Measurements from ENCODE around the gene ADH6. TPM values are rescaled to one million over a fixed set of nuclear protein-coding genes. Genes with fewer than 3 reads are reported as not detected.
A peak's percentile ranks its signal among the peaks of the same experiment; 100 is the strongest.

ADH6 gene
- total RNA-seq, 6 experiments from 2014 or later, result not detected

DNA sequence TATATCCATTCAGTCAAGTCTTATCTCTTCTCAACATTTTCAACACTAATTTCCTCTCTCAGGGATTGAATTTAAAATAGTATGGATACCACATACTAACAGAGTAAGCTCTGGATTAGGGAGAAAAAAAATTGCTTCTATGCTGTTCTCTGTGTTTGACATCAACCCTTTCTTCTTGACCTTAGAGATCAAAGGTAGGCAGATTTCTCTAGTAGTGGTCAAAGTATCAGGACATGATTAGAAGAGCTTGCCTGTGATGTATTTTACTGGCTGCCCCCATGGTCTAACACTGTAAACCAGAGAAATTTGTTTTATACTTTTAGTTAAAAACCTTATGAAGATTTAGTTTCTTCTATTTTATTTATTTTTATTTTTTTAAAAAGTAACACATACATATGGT, 8.3 kb downstream of the ADH6 start:
- H3K36me3 Mint-ChIP-seq (ENCODE audit: low read depth), result no peaks in the 10 kb centered on the region
- TF ChIP-seq, protein P1, sequence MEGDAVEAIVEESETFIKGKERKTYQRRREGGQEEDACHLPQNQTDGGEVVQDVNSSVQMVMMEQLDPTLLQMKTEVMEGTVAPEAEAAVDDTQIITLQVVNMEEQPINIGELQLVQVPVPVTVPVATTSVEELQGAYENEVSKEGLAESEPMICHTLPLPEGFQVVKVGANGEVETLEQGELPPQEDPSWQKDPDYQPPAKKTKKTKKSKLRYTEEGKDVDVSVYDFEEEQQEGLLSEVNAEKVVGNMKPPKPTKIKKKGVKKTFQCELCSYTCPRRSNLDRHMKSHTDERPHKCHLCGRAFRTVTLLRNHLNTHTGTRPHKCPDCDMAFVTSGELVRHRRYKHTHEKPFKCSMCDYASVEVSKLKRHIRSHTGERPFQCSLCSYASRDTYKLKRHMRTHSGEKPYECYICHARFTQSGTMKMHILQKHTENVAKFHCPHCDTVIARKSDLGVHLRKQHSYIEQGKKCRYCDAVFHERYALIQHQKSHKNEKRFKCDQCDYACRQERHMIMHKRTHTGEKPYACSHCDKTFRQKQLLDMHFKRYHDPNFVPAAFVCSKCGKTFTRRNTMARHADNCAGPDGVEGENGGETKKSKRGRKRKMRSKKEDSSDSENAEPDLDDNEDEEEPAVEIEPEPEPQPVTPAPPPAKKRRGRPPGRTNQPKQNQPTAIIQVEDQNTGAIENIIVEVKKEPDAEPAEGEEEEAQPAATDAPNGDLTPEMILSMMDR (IDR thresholded peaks at IDR 0.05), result no peak
- H3K4me3 Mint-ChIP-seq, result no peak overlapping the region
- H3K27me3 Mint-ChIP-seq (ENCODE audit: insufficient read depth), result no peaks in the 10 kb centered on the region; the same call in 1 of the 2 replicates
- peaks cover 7% of the 10 kb centered on the region; the same call in 1 of the 2 replicates for H3K4me1 Mint-ChIP-seq (ENCODE audit: low read depth)
- H3K9me3 Mint-ChIP-seq, result no peaks in the 10 kb centered on the region
- no peak overlapping the region for H3K27ac Mint-ChIP-seq
- DNase-seq, result no peak

DNA sequence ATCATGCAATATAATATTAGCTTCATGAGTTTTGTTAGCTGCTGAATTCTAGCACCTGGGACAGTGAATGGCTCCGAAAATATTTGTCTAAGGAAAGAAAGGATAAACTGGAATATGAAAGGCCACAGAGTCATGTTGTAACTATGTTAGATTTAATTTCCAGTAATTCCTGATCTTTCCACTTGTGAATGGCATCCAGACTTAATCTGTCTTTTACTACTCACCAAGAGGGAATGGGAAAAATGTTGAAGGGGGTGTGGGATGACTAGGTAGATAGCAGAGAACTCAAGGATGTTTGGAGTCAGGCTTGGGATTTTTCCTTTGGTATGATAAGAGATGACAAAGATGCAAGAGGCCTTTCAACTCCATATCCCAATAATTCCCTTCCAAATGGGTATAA, 9.4 kb downstream of the ADH6 start:
- no peak overlapping the region for H3K27ac Mint-ChIP-seq
- H3K36me3 Mint-ChIP-seq (ENCODE audit: low read depth), result no peaks in the 10 kb centered on the region
- peak; percentile 1 for DNase-seq
- TF ChIP-seq, protein P1 (IDR thresholded peaks at IDR 0.05), result no peak
- H3K4me1 Mint-ChIP-seq (ENCODE audit: low read depth), result peaks cover 7% of the 10 kb centered on the region; the same call in 1 of the 2 replicates
- no peaks in the 10 kb centered on the region for H3K27me3 Mint-ChIP-seq (ENCODE audit: insufficient read depth)
- H3K4me3 Mint-ChIP-seq, result no peak overlapping the region
- no peaks in the 10 kb centered on the region for H3K9me3 Mint-ChIP-seq

DNA sequence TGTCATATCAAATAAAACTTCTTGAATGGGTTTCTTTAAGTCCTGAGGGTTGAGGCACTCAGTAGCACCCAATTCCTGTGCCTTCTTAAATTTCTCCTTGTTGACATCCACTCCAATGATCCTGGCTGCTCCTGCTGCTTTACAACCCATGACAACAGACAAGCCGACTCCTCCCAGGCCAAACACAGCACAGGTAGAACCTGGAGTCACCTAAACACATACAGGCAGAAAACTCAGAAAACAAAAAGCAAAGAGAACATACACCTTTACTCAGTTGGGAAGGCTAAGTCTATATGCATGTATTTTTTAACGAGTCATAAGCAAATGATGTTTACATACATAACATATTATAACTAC, 10.3 kb downstream of the ADH6 start:
- Mint-ChIP-seq H3K9me3 (no peaks in the 10 kb centered on the region), H3K27ac (no peak overlapping the region), H3K4me1 (ENCODE audit: low read depth) (peaks cover 7% of the 10 kb centered on the region; the same call in 1 of the 2 replicates), H3K4me3 (no peak overlapping the region), H3K36me3 (ENCODE audit: low read depth) (no peaks in the 10 kb centered on the region), H3K27me3 (ENCODE audit: insufficient read depth) (no peaks in the 10 kb centered on the region)
- TF ChIP-seq, protein P1 (IDR thresholded peaks at IDR 0.05), result no peak
- no peak for DNase-seq

DNA sequence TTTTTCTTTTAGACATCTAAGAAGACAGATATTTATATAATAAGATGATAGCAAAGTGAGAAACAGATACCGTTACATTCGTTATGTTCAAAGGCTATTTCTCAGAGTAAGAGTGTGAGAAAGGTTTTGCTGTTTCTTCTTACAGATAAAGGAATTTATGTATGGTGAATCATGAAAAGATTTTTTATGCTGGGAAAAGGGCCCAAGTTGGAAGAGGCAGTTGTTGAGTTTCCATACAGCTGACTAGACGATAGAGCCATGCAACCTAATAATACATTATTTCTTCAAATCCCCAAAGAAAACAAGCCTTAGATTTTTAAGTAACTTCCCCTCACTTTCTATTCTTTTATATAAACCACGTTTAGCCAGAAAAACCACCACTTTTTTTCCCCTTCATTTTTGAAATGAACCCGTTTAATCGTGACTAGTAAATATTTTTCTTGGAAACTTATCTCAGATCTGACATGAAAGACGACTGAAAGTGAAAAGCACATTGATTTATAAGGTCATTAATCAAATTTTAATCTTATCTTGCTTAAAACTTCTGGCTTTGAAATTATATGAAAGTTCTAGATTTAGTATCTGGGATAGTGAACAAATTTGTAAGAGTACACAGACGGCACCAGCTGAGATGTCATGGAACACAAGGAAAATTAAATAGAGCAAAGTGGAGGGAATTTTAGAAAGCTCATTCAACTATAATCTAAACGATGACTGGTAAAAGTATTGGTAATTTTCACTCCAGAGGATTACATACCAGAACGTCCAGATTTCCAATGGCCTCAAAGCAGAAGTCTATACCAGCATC, 10.9 kb downstream of the ADH6 start:
- no peak for DNase-seq
- H3K4me3 Mint-ChIP-seq, result no peak overlapping the region
- H3K9me3 Mint-ChIP-seq, result no peaks in the 10 kb centered on the region
- TF ChIP-seq, protein P1 (IDR thresholded peaks at IDR 0.05), result no peak
- H3K4me1 Mint-ChIP-seq (ENCODE audit: low read depth), result peaks cover 7% of the 10 kb centered on the region; the same call in 1 of the 2 replicates
- no peaks in the 10 kb centered on the region for H3K27me3 Mint-ChIP-seq (ENCODE audit: insufficient read depth)
- H3K27ac Mint-ChIP-seq, result no peak overlapping the region
- H3K36me3 Mint-ChIP-seq (ENCODE audit: low read depth), result no peaks in the 10 kb centered on the region

DNA sequence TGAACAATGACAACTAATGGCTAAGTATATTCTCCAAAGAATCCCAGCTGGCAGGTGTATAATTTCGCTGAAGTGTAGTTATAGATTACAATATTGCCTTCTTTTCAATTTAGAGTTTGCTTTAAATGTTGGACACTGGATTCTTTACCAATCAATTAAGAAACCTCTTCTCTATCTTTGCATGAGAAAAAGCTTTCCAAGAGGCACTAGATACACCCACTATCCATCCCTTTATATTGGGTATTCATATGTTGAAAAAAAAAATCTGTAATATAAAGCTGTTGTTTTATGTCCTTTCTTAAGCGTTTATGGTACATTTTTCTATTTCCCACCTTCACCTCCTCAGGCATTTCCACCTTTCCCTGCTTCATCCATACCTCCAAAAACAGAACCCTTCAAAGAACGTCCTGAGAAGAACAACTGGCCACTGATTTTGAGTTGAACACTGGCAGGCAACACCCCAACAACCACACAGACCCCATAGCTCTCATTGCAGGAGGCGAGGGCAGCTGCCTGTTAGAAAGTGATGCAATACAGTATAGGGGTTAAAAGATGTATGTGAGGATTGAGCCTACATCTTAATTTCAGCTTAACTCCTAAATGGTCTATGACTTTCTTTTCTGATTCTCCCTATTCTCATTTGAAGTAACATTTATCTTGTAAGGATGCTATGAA, 11.8 kb downstream of the ADH6 start:
- Mint-ChIP-seq H3K27ac (no peak overlapping the region), H3K27me3 (ENCODE audit: insufficient read depth) (no peaks in the 10 kb centered on the region), H3K36me3 (ENCODE audit: low read depth) (no peaks in the 10 kb centered on the region), H3K4me1 (ENCODE audit: low read depth) (peaks cover 7% of the 10 kb centered on the region; the same call in 1 of the 2 replicates), H3K9me3 (no peaks in the 10 kb centered on the region), H3K4me3 (no peak overlapping the region)
- TF ChIP-seq, protein P1 (IDR thresholded peaks at IDR 0.05), result no peak
- DNase-seq, result no peak
